WTC11 (cell line): ENCODE results near the gene HFE.

Experiments used
- ARID4B ChIP-seq: sonication (generic); formaldehyde crosslinking; IDR thresholded peaks from 2 replicates; pipeline ENCODE4 v1.8.0; 2023; ENCODE audit warnings: missing genetic modification reagents, mild to moderate bottlenecking, borderline replicate concordance
- ATF1 ChIP-seq: sonication (generic); formaldehyde crosslinking; IDR thresholded peaks from 2 replicates; pipeline ENCODE4 v1.8.1; 2023; ENCODE audit warnings: mild to moderate bottlenecking, moderate library complexity, missing genetic modification reagents
- CREB1 ChIP-seq: sonication (generic); formaldehyde crosslinking; IDR thresholded peaks from 2 replicates; pipeline ENCODE4 v1.8.0; 2023; ENCODE audit warnings: mild to moderate bottlenecking, missing genetic modification reagents
- CTCF ChIP-seq: fragments of 200-600 bp; IDR thresholded peaks from 2 replicates; pipeline ENCODE4 v1.8.0; 2022; ENCODE audit warnings: antibody characterized with exemption
- ETV6 ChIP-seq: sonication (generic); formaldehyde crosslinking; IDR thresholded peaks from 2 replicates; pipeline ENCODE4 v1.8.1; 2022; ENCODE audit warnings: mild to moderate bottlenecking, missing genetic modification reagents
- JUN ChIP-seq: sonication (generic); formaldehyde crosslinking; IDR thresholded peaks from 2 replicates; pipeline ENCODE4 v1.8.0; 2023; ENCODE audit warnings: mild to moderate bottlenecking, missing genetic modification reagents
- USF1 ChIP-seq: sonication (generic); formaldehyde crosslinking; IDR thresholded peaks from 2 replicates; pipeline ENCODE4 v1.8.0; 2022; ENCODE audit warnings: mild to moderate bottlenecking, missing genetic modification reagents
- ZNF121 ChIP-seq: sonication (generic); formaldehyde crosslinking; IDR thresholded peaks from 2 replicates; pipeline ENCODE4 v1.8.0; 2023; ENCODE audit warnings: missing genetic modification reagents
- ZNF263 ChIP-seq: sonication (generic); formaldehyde crosslinking; IDR thresholded peaks from 2 replicates; pipeline ENCODE4 v1.8.1; 2022; ENCODE audit warnings: low read depth, mild to moderate bottlenecking, moderate library complexity, missing genetic modification reagents
- ZSCAN18 ChIP-seq: fragments of 250-450 bp; sonication (Bioruptor Pico); IDR thresholded peaks from 2 replicates; pipeline ENCODE4 v2.1.2; 2022; ENCODE audit warnings: mild to moderate bottlenecking, moderate library complexity
- TF ChIP-seq, protein P1 (sequence below): fragments of 250-450 bp; sonication (Bioruptor Pico); IDR thresholded peaks from 2 replicates; pipeline ENCODE4 v1.8.0; 2021; ENCODE audit warnings: mild to moderate bottlenecking
- TF ChIP-seq, protein P2 (sequence below): sonication (generic); formaldehyde crosslinking; IDR thresholded peaks from 2 replicates; pipeline ENCODE4 v1.8.0; 2022; ENCODE audit warnings: mild to moderate bottlenecking, missing genetic modification reagents
- TF ChIP-seq, protein P3 (sequence below): sonication (generic); formaldehyde crosslinking; IDR thresholded peaks from 2 replicates; pipeline ENCODE4 v1.8.0; 2022; ENCODE audit warnings: mild to moderate bottlenecking, missing genetic modification reagents

DNA sequence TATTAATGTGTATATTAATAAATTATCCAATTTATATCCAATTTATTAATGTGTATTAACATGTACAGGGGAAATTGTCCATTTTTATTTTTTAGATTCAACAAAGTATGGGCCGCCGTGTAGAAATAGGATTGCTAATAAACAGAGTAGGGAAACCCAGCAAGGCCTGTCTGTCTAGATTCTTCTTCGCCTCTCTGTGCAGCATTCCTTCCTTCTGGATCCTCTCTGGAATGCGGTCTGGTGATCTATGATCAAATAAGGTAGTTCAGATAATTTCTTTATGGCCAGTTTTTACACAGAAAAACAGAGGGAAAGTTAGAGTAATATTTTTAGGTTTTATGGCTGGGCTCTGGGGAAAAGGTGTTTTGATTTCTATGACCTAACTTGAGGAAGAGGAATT is 19.9 kb upstream of the HFE start:
- TF ChIP-seq ARID4B (no peak), ETV6 (CRISPR knock-in tag) (no peak), USF1 (no peak), CTCF (no peak), CREB1 (CRISPR knock-in tag) (no peak), JUN (CRISPR knock-in tag) (no peak), ZSCAN18 (CRISPR knock-in tag) (no peak), ZNF263 (CRISPR knock-in tag) (no peak), ZNF121 (CRISPR knock-in tag) (no peak), ATF1 (CRISPR knock-in tag) (no peak)
- TF ChIP-seq, protein P1, sequence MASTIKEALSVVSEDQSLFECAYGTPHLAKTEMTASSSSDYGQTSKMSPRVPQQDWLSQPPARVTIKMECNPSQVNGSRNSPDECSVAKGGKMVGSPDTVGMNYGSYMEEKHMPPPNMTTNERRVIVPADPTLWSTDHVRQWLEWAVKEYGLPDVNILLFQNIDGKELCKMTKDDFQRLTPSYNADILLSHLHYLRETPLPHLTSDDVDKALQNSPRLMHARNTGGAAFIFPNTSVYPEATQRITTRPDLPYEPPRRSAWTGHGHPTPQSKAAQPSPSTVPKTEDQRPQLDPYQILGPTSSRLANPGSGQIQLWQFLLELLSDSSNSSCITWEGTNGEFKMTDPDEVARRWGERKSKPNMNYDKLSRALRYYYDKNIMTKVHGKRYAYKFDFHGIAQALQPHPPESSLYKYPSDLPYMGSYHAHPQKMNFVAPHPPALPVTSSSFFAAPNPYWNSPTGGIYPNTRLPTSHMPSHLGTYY (CRISPR knock-in tag), result no peak
- TF ChIP-seq, protein P2, sequence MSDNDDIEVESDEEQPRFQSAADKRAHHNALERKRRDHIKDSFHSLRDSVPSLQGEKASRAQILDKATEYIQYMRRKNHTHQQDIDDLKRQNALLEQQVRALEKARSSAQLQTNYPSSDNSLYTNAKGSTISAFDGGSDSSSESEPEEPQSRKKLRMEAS, result no peak
- TF ChIP-seq, protein P3, sequence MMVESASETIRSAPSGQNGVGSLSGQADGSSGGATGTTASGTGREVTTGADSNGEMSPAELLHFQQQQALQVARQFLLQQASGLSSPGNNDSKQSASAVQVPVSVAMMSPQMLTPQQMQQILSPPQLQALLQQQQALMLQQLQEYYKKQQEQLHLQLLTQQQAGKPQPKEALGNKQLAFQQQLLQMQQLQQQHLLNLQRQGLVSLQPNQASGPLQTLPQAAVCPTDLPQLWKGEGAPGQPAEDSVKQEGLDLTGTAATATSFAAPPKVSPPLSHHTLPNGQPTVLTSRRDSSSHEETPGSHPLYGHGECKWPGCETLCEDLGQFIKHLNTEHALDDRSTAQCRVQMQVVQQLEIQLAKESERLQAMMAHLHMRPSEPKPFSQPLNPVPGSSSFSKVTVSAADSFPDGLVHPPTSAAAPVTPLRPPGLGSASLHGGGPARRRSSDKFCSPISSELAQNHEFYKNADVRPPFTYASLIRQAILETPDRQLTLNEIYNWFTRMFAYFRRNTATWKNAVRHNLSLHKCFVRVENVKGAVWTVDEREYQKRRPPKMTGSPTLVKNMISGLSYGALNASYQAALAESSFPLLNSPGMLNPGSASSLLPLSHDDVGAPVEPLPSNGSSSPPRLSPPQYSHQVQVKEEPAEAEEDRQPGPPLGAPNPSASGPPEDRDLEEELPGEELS, result no peak
